ENCODE data around the gene SPATA20. TPM values are rescaled to one million over a fixed set of nuclear protein-coding genes. Genes with fewer than 3 reads are reported as not detected.

SPATA20 gene
- total RNA-seq, 2 experiments from 2014 or later, result 7.9 to 8.3 TPM

- Histone ChIP-seq H2AFZ (ENCODE audit: low read length) (no peak overlapping the region), H3K27ac (ENCODE audit: low read depth, low read length, poor library complexity, severe bottlenecking) (no peak overlapping the region), H3K4me1 (ENCODE audit: insufficient read depth, low read length, poor library complexity, severe bottlenecking) (no peaks in the 10 kb centered on the region), H3K36me3 (ENCODE audit: insufficient read depth, low read length) (no peaks in the 10 kb centered on the region), H3K4me2 (ENCODE audit: low read length) (no peak overlapping the region), H3K79me2 (ENCODE audit: insufficient read depth, low read depth, low read length) (no peaks in the 10 kb centered on the region), H3K9me2 (ENCODE audit: insufficient read depth, low read length) (no peaks in the 10 kb centered on the region), H3K9me3 (ENCODE audit: low read length) (no peaks in the 10 kb centered on the region), H3K4me3 (ENCODE audit: low read depth, low read length, poor library complexity, severe bottlenecking) (no peak overlapping the region), H4K20me1 (ENCODE audit: insufficient read depth, low read length) (no peaks in the 10 kb centered on the region)
- CTCF ChIA-PET (ENCODE audit: unreplicated experiment), result no interaction called here
- intact Hi-C loops (cut with micrococcal nuclease; ENCODE audit: unreplicated experiment), result no loop called here
- TF ChIP-seq CTCF (conservative IDR thresholded peaks at IDR 0.05; ENCODE audit: low read length) (no peak), EZH2phosphoT487 (IDR thresholded peaks at IDR 0.05; ENCODE audit: borderline replicate concordance, low read depth, low read length) (no peak)
- POLR2A ChIA-PET, result interaction anchor here (0.6 kb wide), 1 partner anchor 740 kb away, joined by 3 read pairs; no protein-coding TSS in a partner anchor
- no peak for DNase-seq (ENCODE audit: low spot score)
- no TSS peak for BruUV-seq (replicated peaks)
Measured at GRCh38 chr17:50533720-50534148, 13.2 kb upstream of the SPATA20 start.

GRCh38 chr17:50534222-50534978 lies 12.6 kb upstream of the SPATA20 start:
- no peak for DNase-seq (ENCODE audit: low spot score)
- Histone ChIP-seq H3K36me3 (ENCODE audit: insufficient read depth, low read length) (no peaks in the 10 kb centered on the region), H4K20me1 (ENCODE audit: insufficient read depth, low read length) (no peaks in the 10 kb centered on the region), H2AFZ (ENCODE audit: low read length) (no peak overlapping the region), H3K4me2 (ENCODE audit: low read length) (no peak overlapping the region), H3K79me2 (ENCODE audit: insufficient read depth, low read depth, low read length) (no peaks in the 10 kb centered on the region), H3K4me1 (ENCODE audit: insufficient read depth, low read length, poor library complexity, severe bottlenecking) (no peaks in the 10 kb centered on the region), H3K9me3 (ENCODE audit: low read length) (no peaks in the 10 kb centered on the region), H3K4me3 (ENCODE audit: low read depth, low read length, poor library complexity, severe bottlenecking) (no peak overlapping the region), H3K27ac (ENCODE audit: low read depth, low read length, poor library complexity, severe bottlenecking) (no peak overlapping the region), H3K9me2 (ENCODE audit: insufficient read depth, low read length) (no peaks in the 10 kb centered on the region)
- intact Hi-C loops (cut with micrococcal nuclease; ENCODE audit: unreplicated experiment), result no loop called here
- no TSS peak for BruUV-seq (replicated peaks)
- CTCF ChIA-PET (ENCODE audit: unreplicated experiment), result no interaction called here
- TF ChIP-seq EZH2phosphoT487 (IDR thresholded peaks at IDR 0.05; ENCODE audit: borderline replicate concordance, low read depth, low read length) (no peak), CTCF (conservative IDR thresholded peaks at IDR 0.05; ENCODE audit: low read length) (no peak)
- POLR2A ChIA-PET, result no interaction called here

DNA sequence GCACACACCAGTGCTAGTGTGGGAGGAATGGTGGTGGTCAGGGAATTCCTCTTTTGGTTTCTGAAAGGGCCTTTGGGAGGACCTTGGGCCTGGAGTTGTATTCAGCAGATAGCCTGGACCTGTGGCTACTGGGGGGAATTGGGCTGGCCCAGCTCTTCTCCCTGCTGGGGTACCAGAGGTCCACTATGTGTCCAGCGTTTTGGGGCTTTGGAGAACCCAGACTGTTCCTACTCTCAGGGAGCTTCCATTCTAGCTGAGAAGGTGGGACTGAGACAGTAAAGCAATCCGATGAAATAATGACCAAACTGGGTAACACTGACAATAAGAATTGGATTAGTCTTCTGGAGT lies 12.0 kb upstream of the SPATA20 start:
- no peak overlapping the region for H2AFZ ChIP-seq (ENCODE audit: low read length)
- H3K9me3 ChIP-seq (ENCODE audit: low read length), result no peaks in the 10 kb centered on the region
- no peak for DNase-seq (ENCODE audit: low spot score)
- no peaks in the 10 kb centered on the region for H3K9me2 ChIP-seq (ENCODE audit: insufficient read depth, low read length)
- H3K27ac ChIP-seq (ENCODE audit: low read depth, low read length, poor library complexity, severe bottlenecking), result no peak overlapping the region
- no peak overlapping the region for H3K4me2 ChIP-seq (ENCODE audit: low read length)
- H3K79me2 ChIP-seq (ENCODE audit: insufficient read depth, low read depth, low read length), result no peaks in the 10 kb centered on the region
- no peaks in the 10 kb centered on the region for H3K36me3 ChIP-seq (ENCODE audit: insufficient read depth, low read length)
- ChIA-PET POLR2A (no interaction called here), CTCF (ENCODE audit: unreplicated experiment) (no interaction called here)
- BruUV-seq (replicated peaks), result no TSS peak
- TF ChIP-seq CTCF (conservative IDR thresholded peaks at IDR 0.05; ENCODE audit: low read length) (no peak), EZH2phosphoT487 (IDR thresholded peaks at IDR 0.05; ENCODE audit: borderline replicate concordance, low read depth, low read length) (no peak)
- H3K4me3 ChIP-seq (ENCODE audit: low read depth, low read length, poor library complexity, severe bottlenecking), result no peak overlapping the region
- no peaks in the 10 kb centered on the region for H4K20me1 ChIP-seq (ENCODE audit: insufficient read depth, low read length)
- intact Hi-C loops (cut with micrococcal nuclease; ENCODE audit: unreplicated experiment), result no loop called here
- no peaks in the 10 kb centered on the region for H3K4me1 ChIP-seq (ENCODE audit: insufficient read depth, low read length, poor library complexity, severe bottlenecking)

Data from OCI-LY7 (cell line).